ENCODE measurements around the gene PHKB. TPM values are rescaled to one million over a fixed set of nuclear protein-coding genes. Genes with fewer than 3 reads are reported as not detected.
"Not testable (repeated sequence)": the region's sequence is repeated elsewhere in the genome, so short reads cannot be mapped to it uniquely, and the experiment has no call there.

Gene PHKB
- total RNA-seq, 1 experiment from 2014 or later, result 81.3 TPM

- H3K27ac ChIP-seq; BruUV-seq (replicated peaks); H2AFZ ChIP-seq; H3K79me2 ChIP-seq (ENCODE audit: low read depth); H3K9me2 ChIP-seq (ENCODE audit: insufficient read depth); H3K4me2 ChIP-seq; H3F3A ChIP-seq (ENCODE audit: insufficient read depth, low read depth); H3K4me3 ChIP-seq; H3K9me3 ChIP-seq (ENCODE audit: insufficient read depth, low read depth); H3K36me3 ChIP-seq (ENCODE audit: low read depth); H4K20me1 ChIP-seq (ENCODE audit: insufficient read depth); DNase-seq; H3K27me3 ChIP-seq (ENCODE audit: insufficient read depth, low read depth); H3K4me1 ChIP-seq (replicated peaks; ENCODE audit: insufficient read depth); POLR2A ChIA-PET (ENCODE audit: unreplicated experiment); intact Hi-C loops (cut with micrococcal nuclease; ENCODE audit: unreplicated experiment); CTCF ChIA-PET: not testable (repeated sequence)
Observed at GRCh38 chr16:47544255-47544654, 83.1 kb downstream of the PHKB start.

- H3K9me3 ChIP-seq (ENCODE audit: insufficient read depth, low read depth); CTCF ChIA-PET; H3K4me2 ChIP-seq; H2AFZ ChIP-seq; intact Hi-C loops (cut with micrococcal nuclease; ENCODE audit: unreplicated experiment); H3K4me3 ChIP-seq; H3K27ac ChIP-seq; BruUV-seq (replicated peaks); H4K20me1 ChIP-seq (ENCODE audit: insufficient read depth); H3K36me3 ChIP-seq (ENCODE audit: low read depth); H3F3A ChIP-seq (ENCODE audit: insufficient read depth, low read depth); H3K9me2 ChIP-seq (ENCODE audit: insufficient read depth); DNase-seq; H3K79me2 ChIP-seq (ENCODE audit: low read depth); H3K4me1 ChIP-seq (replicated peaks; ENCODE audit: insufficient read depth); POLR2A ChIA-PET (ENCODE audit: unreplicated experiment); H3K27me3 ChIP-seq (ENCODE audit: insufficient read depth, low read depth): not testable (repeated sequence)
Observed at GRCh38 chr16:47551185-47551584, 90.1 kb downstream of the PHKB start.

- BruUV-seq (replicated peaks); CTCF ChIA-PET; H3K9me3 ChIP-seq (ENCODE audit: insufficient read depth, low read depth); DNase-seq; H3K27ac ChIP-seq; H3K9me2 ChIP-seq (ENCODE audit: insufficient read depth); intact Hi-C loops (cut with micrococcal nuclease; ENCODE audit: unreplicated experiment); H3K27me3 ChIP-seq (ENCODE audit: insufficient read depth, low read depth); H4K20me1 ChIP-seq (ENCODE audit: insufficient read depth); POLR2A ChIA-PET (ENCODE audit: unreplicated experiment); H3K4me1 ChIP-seq (replicated peaks; ENCODE audit: insufficient read depth); H3K79me2 ChIP-seq (ENCODE audit: low read depth); H2AFZ ChIP-seq; H3F3A ChIP-seq (ENCODE audit: insufficient read depth, low read depth); H3K36me3 ChIP-seq (ENCODE audit: low read depth); H3K4me3 ChIP-seq; H3K4me2 ChIP-seq: not testable (repeated sequence)
Observed at GRCh38 chr16:47551767-47552166, 90.6 kb downstream of the PHKB start.

- Histone ChIP-seq H3K4me2 (no peak overlapping the region), H4K20me1 (ENCODE audit: insufficient read depth) (no peaks in the 10 kb centered on the region), H3K36me3 (ENCODE audit: low read depth) (0 out of 2 replicates have a peak, but pooled peaks cover 3% of the 10 kb centered on the region), H3K4me3 (no peak overlapping the region), H3K79me2 (ENCODE audit: low read depth) (no peaks in the 10 kb centered on the region), H3K9me3 (ENCODE audit: insufficient read depth, low read depth) (no peaks in the 10 kb centered on the region), H3K4me1 (replicated peaks; ENCODE audit: insufficient read depth) (no peaks in the 10 kb centered on the region), H2AFZ (no peak overlapping the region), H3K9me2 (ENCODE audit: insufficient read depth) (no peaks in the 10 kb centered on the region), H3F3A (ENCODE audit: insufficient read depth, low read depth) (no peaks in the 10 kb centered on the region), H3K27ac (no peak overlapping the region), H3K27me3 (ENCODE audit: insufficient read depth, low read depth) (no peaks in the 10 kb centered on the region)
- ChIA-PET POLR2A (ENCODE audit: unreplicated experiment) (no interaction called here), CTCF (no interaction called here)
- intact Hi-C loops (cut with micrococcal nuclease; ENCODE audit: unreplicated experiment), result no loop called here
- no TSS peak for BruUV-seq (replicated peaks)
- DNase-seq, result no peak
- TF ChIP-seq CTCF (conservative IDR thresholded peaks at IDR 0.05) (no peak), EZH2 (IDR thresholded peaks at IDR 0.05; ENCODE audit: low read depth) (no peak)
Observed at GRCh38 chr16:47553853-47554564, 92.9 kb downstream of the PHKB start.

- H3K27me3 ChIP-seq (ENCODE audit: insufficient read depth, low read depth); CTCF ChIA-PET; H3K27ac ChIP-seq; H3K4me1 ChIP-seq (replicated peaks; ENCODE audit: insufficient read depth); H3K79me2 ChIP-seq (ENCODE audit: low read depth); H4K20me1 ChIP-seq (ENCODE audit: insufficient read depth); H3K9me2 ChIP-seq (ENCODE audit: insufficient read depth); H3K9me3 ChIP-seq (ENCODE audit: insufficient read depth, low read depth); BruUV-seq (replicated peaks); H3F3A ChIP-seq (ENCODE audit: insufficient read depth, low read depth); H3K36me3 ChIP-seq (ENCODE audit: low read depth); DNase-seq; intact Hi-C loops (cut with micrococcal nuclease; ENCODE audit: unreplicated experiment); H3K4me3 ChIP-seq; H2AFZ ChIP-seq; POLR2A ChIA-PET (ENCODE audit: unreplicated experiment); H3K4me2 ChIP-seq: not testable (repeated sequence)
Observed at GRCh38 chr16:47554587-47554986, 93.5 kb downstream of the PHKB start.

Measured in PC-9 (cell line).